Measurements from ENCODE around the gene PKP4. TPM values are rescaled to one million over a fixed set of nuclear protein-coding genes. Genes with fewer than 3 reads are reported as not detected.

The PKP4 gene
- total RNA-seq, 1 experiment from 2014 or later = 52.0 TPM

DNA sequence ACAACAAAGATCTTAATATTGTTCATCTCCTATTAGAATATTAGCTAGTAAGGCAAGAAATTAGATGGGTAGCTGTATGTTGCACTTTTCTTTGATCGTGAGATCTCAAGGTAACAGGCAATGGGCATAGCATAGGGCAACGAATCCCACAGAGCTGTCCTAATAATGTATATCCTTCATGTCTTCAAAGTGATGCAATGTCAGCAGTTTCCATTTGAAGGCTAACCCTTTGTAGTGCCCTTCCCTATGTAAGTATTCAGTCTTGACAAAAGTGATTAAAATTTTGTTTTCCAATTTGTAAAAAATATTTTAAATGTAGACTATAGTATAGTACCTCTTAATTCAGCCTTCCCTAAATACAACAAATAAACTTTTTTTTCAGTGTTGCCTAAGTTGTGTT lies 112.5 kb downstream of the PKP4 start:
- no peak overlapping the region for H3K4ac ChIP-seq (ENCODE audit: low read depth, low read length)
- no peak for DNase-seq
- no peak overlapping the region for H3K27ac ChIP-seq (ENCODE audit: insufficient read length, low read depth, low read length)
- WGBS (ENCODE audit: extremely low coverage, insufficient read length, low lambda C conversion rate) = no CpG with 5 or more reads among the region's 2 CpGs
- H3K79me2 ChIP-seq (ENCODE audit: insufficient read depth, low read length) = no peaks in the 10 kb centered on the region
- H4K20me1 ChIP-seq (ENCODE audit: control insufficient read depth, insufficient read depth, insufficient read length) = no peaks in the 10 kb centered on the region
- Mint-ChIP-seq H3K27ac (no peak overlapping the region), H3K27me3 (ENCODE audit: low read depth) (no peaks in the 10 kb centered on the region), H3K4me3 (no peak overlapping the region), H3K36me3 (ENCODE audit: insufficient read depth in 1 of 3, low read depth in 3 of 3) (0 out of 7 replicates have a peak, but pooled peaks cover 0 to 4% (median 4%) of the 10 kb centered on the region in 3 experiments), H3K4me1 (peaks cover 7 to 13% of the 10 kb centered on the region in 2 experiments), H3K9me3 (no peaks in the 10 kb centered on the region)
- no peaks in the 10 kb centered on the region for H3K4me1 ChIP-seq (ENCODE audit: insufficient read depth, low read length)
- H2BK5ac ChIP-seq (ENCODE audit: insufficient read length, low read length) = no peak overlapping the region
- no peak overlapping the region for H2BK15ac ChIP-seq (ENCODE audit: low read depth, low read length)
- no peak overlapping the region for H2AK5ac ChIP-seq (ENCODE audit: insufficient read length, low read length)
- H3K56ac ChIP-seq (ENCODE audit: insufficient read length, low read depth, low read length) = no peak overlapping the region
- no peak overlapping the region for H3K18ac ChIP-seq (ENCODE audit: insufficient read length, low read depth, low read length)
- H4K8ac ChIP-seq (replicated peaks; ENCODE audit: insufficient read length, low read depth, low read length) = no peak overlapping the region
- no peak overlapping the region for H2AFZ ChIP-seq (ENCODE audit: low read length)
- H3T11ph ChIP-seq (ENCODE audit: low read length) = no peak overlapping the region
- H2BK120ac ChIP-seq (ENCODE audit: low read depth, low read length, poor library complexity, severe bottlenecking) = no peak overlapping the region
- no peaks in the 10 kb centered on the region for H3K9me3 ChIP-seq (ENCODE audit: control insufficient read depth, low read depth, low read length)
- H3K79me1 ChIP-seq (ENCODE audit: insufficient read depth, low read depth, low read length, poor library complexity, severe bottlenecking) = peaks cover 2% of the 10 kb centered on the region
- H4K5ac ChIP-seq (ENCODE audit: insufficient read length, low read depth, low read length) = no peak overlapping the region
- no peak overlapping the region for H3K23ac ChIP-seq (ENCODE audit: insufficient read length, low read depth, low read length)
- no peak overlapping the region for H3K4me2 ChIP-seq (ENCODE audit: insufficient read depth, insufficient read length, low read length)
- H3K23me2 ChIP-seq (ENCODE audit: insufficient read length, low read depth, low read length, poor library complexity, severe bottlenecking) = no peaks in the 10 kb centered on the region
- no peak overlapping the region for H2BK20ac ChIP-seq (ENCODE audit: low read depth, low read length, poor library complexity, severe bottlenecking)
- no peak overlapping the region for H3K14ac ChIP-seq (ENCODE audit: insufficient read depth, low read length)
- H3K9ac ChIP-seq (ENCODE audit: extremely low read depth, insufficient read length, low read length) = no peak overlapping the region
- TF ChIP-seq CTCF (conservative IDR thresholded peaks at IDR 0.05) = no peak
- H2BK12ac ChIP-seq (ENCODE audit: insufficient read length, low read depth, low read length) = no peak overlapping the region
- H3K27me3 ChIP-seq (ENCODE audit: insufficient read depth, low read length) = no peaks in the 10 kb centered on the region
- no peak overlapping the region for H4K91ac ChIP-seq (ENCODE audit: insufficient read length, low read depth, low read length)
